Thyroid gland (tissue), 4 donors: Measurements from ENCODE around the gene MAP6D1. TPM values are rescaled to one million over a fixed set of nuclear protein-coding genes. Genes with fewer than 3 reads are reported as not detected.

Experiments used
- DNase-seq, 2 donors: peaks; one replicate each; pipeline ENCODE4 v3.0.0-alpha.2; 2019
- H3K27ac ChIP-seq, 3 donors: fragments of 200-600 bp; sonication (generic); 1 replicate in 2 of 3; 2 replicates in 1 of 3; pipeline ENCODE4 v1.5.1; 2016 to 2019; ENCODE audit warnings: mild to moderate bottlenecking in 1 of 3, moderate library complexity in 1 of 3
- H3K27me3 ChIP-seq: fragments of 200-600 bp; sonication (generic); one replicate; pipeline ENCODE4 v1.5.1; 2019
- H3K36me3 ChIP-seq, 2 donors: fragments of 200-600 bp; sonication (generic); one replicate each; pipeline ENCODE4 v1.5.1; 2016 to 2019
- H3K4me1 ChIP-seq, 2 donors: fragments of 200-600 bp; sonication (generic); one replicate each; pipeline ENCODE4 v1.5.1; 2017 to 2019
- H3K4me3 ChIP-seq, 3 donors: fragments of 200-600 bp; sonication (generic); replicated peaks in 1 of 3; 1 replicate in 2 of 3; 2 replicates in 1 of 3; pipeline ENCODE4 v1.5.1; 2016; ENCODE audit warnings: mild to moderate bottlenecking in 1 of 3
- H3K9me3 ChIP-seq: fragments of 200-600 bp; sonication (generic); one replicate; pipeline ENCODE4 v1.5.1; 2017
- CTCF ChIP-seq, 6 experiments: fragments of 200-600 bp in 3 of 6; fragments of 450-650 bp in 3 of 6; sonication (generic) in 3 of 6; IDR thresholded peaks; one replicate each; pipeline ENCODE4 v1.5.1; 2016 to 2019; ENCODE audit warnings: antibody characterized with exemption in 6 of 6, mild to moderate bottlenecking in 2 of 6, inconsistent platforms in 1 of 6, moderate library complexity in 1 of 6
- POLR2A ChIP-seq, 2 donors: fragments of 450-650 bp; IDR thresholded peaks; one replicate each; pipeline ENCODE4 v1.6.1; 2017; ENCODE audit warnings: antibody characterized with exemption in 2 of 2, mild to moderate bottlenecking in 2 of 2, moderate library complexity in 1 of 2
- intact Hi-C: fragments of 100-400 bp; cut with DNase I; formaldehyde crosslinking; loops from one replicate; pipeline ENCODE4 v1.15.1; 2023
- total RNA-seq, 4 donors: library from RNA; depleted of rRNA; stranded (reverse); fragments of >200 nt; gene quantifications; one replicate each; pipeline ENCODE4 v1.2.3, GENCODE V29; 2016

Gene MAP6D1
- total RNA-seq, 4 donors from 2014 or later, result 3.0 to 4.9 (median 3.0) TPM; not detected in 1

- no peak overlapping the region for H3K4me3 ChIP-seq
- H3K27ac ChIP-seq, result peak overlapping the region; percentile 92 to 97 (median 93)
- no peaks in the 10 kb centered on the region for H3K27me3 ChIP-seq
- DNase-seq, result no peak
- intact Hi-C loops, result loop anchor here (5.0 kb wide), 1 partner anchor 294 kb away; no protein-coding TSS in a partner anchor
- no peaks in the 10 kb centered on the region for H3K9me3 ChIP-seq
- peaks cover 6 to 16% of the 10 kb centered on the region in 2 donors for H3K36me3 ChIP-seq
- peaks cover 43 to 45% of the 10 kb centered on the region in 2 donors for H3K4me1 ChIP-seq
- TF ChIP-seq CTCF (IDR thresholded peaks at IDR 0.05), result no peak
- no peak for TF ChIP-seq POLR2A (IDR thresholded peaks at IDR 0.05)
These were observed 59.3 kb downstream of the MAP6D1 start for GRCh38 chr3:183766107-183766506.

Other genes with a start within 250 kb of the MAP6D1 start
- gene KLHL24, start 190.0 kb downstream of the MAP6D1 start, total RNA-seq, result 100 to 1,000 TPM; 163 to 320 (median 214) TPM
- gene YEATS2, start 127.8 kb downstream of the MAP6D1 start, total RNA-seq, result 10 to 100 TPM; 30.0 to 42.5 (median 37.7) TPM
- gene PARL, start 59.3 kb upstream of the MAP6D1 start, total RNA-seq, result 10 to 100 TPM; 33.8 to 52.0 (median 42.6) TPM
- 10 to 100 TPM; 12.2 to 24.3 (median 18.2) TPM for gene ABCC5, start 192.3 kb upstream of the MAP6D1 start, total RNA-seq
- not detected for gene HTR3D, start 206.2 kb upstream of the MAP6D1 start, total RNA-seq
- under 1 TPM in 1 of 4 donors, not detected in 3; 0.45 TPM for gene HTR3C, start 227.5 kb upstream of the MAP6D1 start, total RNA-seq